Right lobe of liver (tissue), 6 donors: ENCODE results near the gene NARS2. TPM values are rescaled to one million over a fixed set of nuclear protein-coding genes. Genes with fewer than 3 reads are reported as not detected.
A peak's percentile ranks its signal among the peaks of the same experiment; 100 is the strongest.

Experiments
- ATAC-seq, 4 donors: fragments of 200-7000 bp; cut with Tn5 transposase; one replicate each; pipeline ENCODE4 v1.9.1; 2020; ENCODE audit warnings: mild to moderate bottlenecking in 4 of 4, moderate library complexity in 4 of 4
- DNase-seq, 3 donors: peaks; one replicate each; pipeline ENCODE4 v3.0.0-alpha.2; 2020
- H3K27ac ChIP-seq, 3 donors: fragments of 200-600 bp; one replicate each; pipeline ENCODE4 v1.8.0; 2022
- H3K27me3 ChIP-seq, 2 donors: fragments of 200-600 bp; one replicate each; pipeline ENCODE4 v1.8.0; 2022
- H3K36me3 ChIP-seq, 4 donors: fragments of 200-600 bp; sonication (generic) in 1 of 4; one replicate each; pipeline versions ENCODE4 v1.5.1 to v1.8.0; 2017 to 2022; ENCODE audit warnings: control low read depth in 1 of 4
- H3K4me1 ChIP-seq, 4 donors: fragments of 200-600 bp; sonication (generic) in 1 of 4; one replicate each; pipeline versions ENCODE4 v1.5.1 to v1.8.0; 2017 to 2022; ENCODE audit warnings: control low read depth in 1 of 4
- H3K4me3 ChIP-seq, 3 donors: fragments of 200-600 bp; one replicate each; pipeline ENCODE4 v1.8.0; 2022
- H3K9me3 ChIP-seq, 4 donors: fragments of 200-600 bp; sonication (generic) in 1 of 4; one replicate each; pipeline versions ENCODE4 v1.5.1 to v1.8.0; 2017 to 2022; ENCODE audit warnings: control low read depth in 1 of 4
- POLR2A ChIP-seq: fragments of 450-650 bp; IDR thresholded peaks from one replicate; pipeline ENCODE4 v1.6.1; 2017; ENCODE audit warnings: antibody characterized with exemption, mild to moderate bottlenecking
- WGBS: methylation state at CpG from one replicate; pipeline ENCODE4 v1.1.6; 2018; ENCODE audit warnings: low coverage, low lambda C conversion rate; ENCODE audit not compliant: insufficient coverage; ENCODE audit errors: missing lambda C conversion rate; 5-methylcytosine and 5-hydroxymethylcytosine counted together
- intact Hi-C, 2 donors: fragments of 100-400 bp; cut with DNase I; formaldehyde crosslinking; loops; one replicate each; pipeline versions ENCODE4 v1.11.2 to v1.14.1; 2022
- total RNA-seq, 6 experiments: library from RNA; depleted of rRNA in 2 of 6; stranded (reverse); fragments of >200 nt in 2 of 6; fragmentation: NEBNext Ultra II Directional in 3 of 6; extraction: Animal tissue kit (Norgen Biotek cat#: 25700) in 3 of 6; gene quantifications; one replicate each; pipeline versions ENCODE4 v1.1.0 to v1.2.4, GENCODE V29; 2016 to 2023
- TF ChIP-seq, protein P1 (sequence below), 4 donors: fragments of 200-600 bp in 3 of 4; fragments of 450-650 bp in 1 of 4; IDR thresholded peaks; one replicate each; pipeline versions ENCODE4 v1.5.1 to v1.8.0; 2016 to 2022; ENCODE audit warnings: antibody characterized with exemption in 4 of 4, mild to moderate bottlenecking in 2 of 4
- donor health status: DM: no; HTN: yes; CAD: no.
- donor health status: DM: no; HTN: no; CAD: no.
- donor health status: DM: no; HTN: no; CAD: no.
- donor health status: DM: no; HTN: yes; CAD: no.
- donor health status: DM: no; HTN: yes; CAD: no.

NARS2 gene
- total RNA-seq, 6 experiments from 2014 or later, result 11.5 to 17.4 (median 14.0) TPM

DNA sequence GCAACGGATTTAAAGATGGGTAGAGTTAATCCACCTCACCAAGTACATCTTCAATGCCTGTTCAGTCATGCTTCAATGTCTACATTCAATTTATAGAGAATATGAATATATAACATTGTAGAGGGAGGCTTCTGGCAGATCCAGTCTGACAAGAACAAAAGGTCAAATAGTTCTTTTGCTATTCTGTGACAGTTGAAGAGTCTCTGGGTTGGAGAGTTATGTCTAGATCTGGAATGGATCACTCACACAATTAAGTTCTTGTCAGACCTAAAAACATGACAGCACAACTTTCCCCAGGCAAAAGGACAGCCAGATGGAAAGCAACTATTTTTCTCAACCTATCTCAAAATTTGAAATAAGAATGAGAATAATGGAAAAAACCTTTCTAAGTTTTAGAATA lies 141.7 kb downstream of the NARS2 start:
- Histone ChIP-seq H3K9me3 (no peaks in the 10 kb centered on the region), H3K36me3 (no peaks in the 10 kb centered on the region), H3K27me3 (no peaks in the 10 kb centered on the region), H3K27ac (no peak overlapping the region), H3K4me1 (no peaks in the 10 kb centered on the region), H3K4me3 (no peak overlapping the region)
- DNase-seq, result no peak
- ATAC-seq, result no peak
- intact Hi-C loops, result no loop called here
- 87% methylated on average over 1 of the region's 1 CpG for WGBS
- TF ChIP-seq, protein P1, sequence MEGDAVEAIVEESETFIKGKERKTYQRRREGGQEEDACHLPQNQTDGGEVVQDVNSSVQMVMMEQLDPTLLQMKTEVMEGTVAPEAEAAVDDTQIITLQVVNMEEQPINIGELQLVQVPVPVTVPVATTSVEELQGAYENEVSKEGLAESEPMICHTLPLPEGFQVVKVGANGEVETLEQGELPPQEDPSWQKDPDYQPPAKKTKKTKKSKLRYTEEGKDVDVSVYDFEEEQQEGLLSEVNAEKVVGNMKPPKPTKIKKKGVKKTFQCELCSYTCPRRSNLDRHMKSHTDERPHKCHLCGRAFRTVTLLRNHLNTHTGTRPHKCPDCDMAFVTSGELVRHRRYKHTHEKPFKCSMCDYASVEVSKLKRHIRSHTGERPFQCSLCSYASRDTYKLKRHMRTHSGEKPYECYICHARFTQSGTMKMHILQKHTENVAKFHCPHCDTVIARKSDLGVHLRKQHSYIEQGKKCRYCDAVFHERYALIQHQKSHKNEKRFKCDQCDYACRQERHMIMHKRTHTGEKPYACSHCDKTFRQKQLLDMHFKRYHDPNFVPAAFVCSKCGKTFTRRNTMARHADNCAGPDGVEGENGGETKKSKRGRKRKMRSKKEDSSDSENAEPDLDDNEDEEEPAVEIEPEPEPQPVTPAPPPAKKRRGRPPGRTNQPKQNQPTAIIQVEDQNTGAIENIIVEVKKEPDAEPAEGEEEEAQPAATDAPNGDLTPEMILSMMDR (IDR thresholded peaks at IDR 0.05), result no peak
- TF ChIP-seq POLR2A, result no peak

DNA sequence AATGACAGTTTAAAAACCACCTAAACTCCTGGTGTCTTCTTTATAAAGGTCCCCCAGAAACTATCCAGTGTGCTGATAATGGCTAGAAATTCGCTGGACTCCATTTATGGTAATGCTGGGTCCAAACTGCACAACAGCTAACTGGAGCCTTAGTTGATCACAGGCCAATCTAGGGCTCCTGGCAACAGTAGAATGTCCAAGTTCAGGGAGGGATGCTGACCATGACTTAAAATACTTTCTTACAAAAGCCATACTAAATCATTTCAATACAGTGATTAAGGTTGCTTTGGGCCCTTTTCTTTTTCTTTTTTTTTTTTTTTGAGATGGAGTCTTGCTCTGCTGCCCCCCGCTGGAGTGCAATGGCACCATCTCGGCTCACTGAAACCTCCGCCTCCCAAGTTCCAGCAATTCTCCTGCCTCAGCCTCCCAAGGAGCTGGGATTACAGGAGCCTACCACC lies 142.6 kb downstream of the NARS2 start:
- Histone ChIP-seq H3K4me3 (no peak overlapping the region), H3K9me3 (no peaks in the 10 kb centered on the region), H3K27me3 (no peaks in the 10 kb centered on the region), H3K36me3 (no peaks in the 10 kb centered on the region), H3K4me1 (no peaks in the 10 kb centered on the region), H3K27ac (no peak overlapping the region)
- ATAC-seq (peak in 2 of 4 donors; percentile 52 to 56), DNase-seq (no peak)
- no peak for TF ChIP-seq POLR2A
- TF ChIP-seq, protein P1 (IDR thresholded peaks at IDR 0.05), result peak; percentile 17 to 51 (median 47)
- WGBS, result 93% methylated on average over 3 of the region's 4 CpGs
- intact Hi-C loops, result no loop called here

DNA sequence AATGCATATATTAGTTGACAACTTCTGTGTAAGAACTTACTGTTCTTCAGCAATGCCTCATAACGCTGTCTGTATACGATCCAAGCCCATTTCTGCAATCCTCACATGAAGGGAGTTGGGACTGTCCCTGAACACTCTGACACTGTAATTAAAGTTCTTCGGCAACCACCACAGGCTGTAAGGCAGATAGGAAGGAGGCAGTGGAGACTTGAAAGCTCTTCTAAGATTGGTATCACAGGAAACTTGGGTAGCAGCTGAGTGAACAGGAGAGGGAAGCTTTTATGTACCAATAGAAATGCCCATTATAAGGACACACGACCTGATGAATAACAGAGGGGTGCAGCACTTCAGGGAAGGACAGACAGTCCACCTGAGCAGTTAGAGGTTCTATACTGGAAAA lies 145.0 kb downstream of the NARS2 start:
- no peaks in the 10 kb centered on the region for H3K36me3 ChIP-seq
- WGBS, result 49% methylated on average over 4 of the region's 4 CpGs
- no peak overlapping the region for H3K27ac ChIP-seq
- ATAC-seq (no peak), DNase-seq (no peak)
- H3K9me3 ChIP-seq, result no peaks in the 10 kb centered on the region
- no peak overlapping the region for H3K4me3 ChIP-seq
- no peaks in the 10 kb centered on the region for H3K4me1 ChIP-seq
- no peak for TF ChIP-seq POLR2A
- TF ChIP-seq, protein P1 (IDR thresholded peaks at IDR 0.05), result no peak
- H3K27me3 ChIP-seq, result no peaks in the 10 kb centered on the region
- intact Hi-C loops, result no loop called here

DNA sequence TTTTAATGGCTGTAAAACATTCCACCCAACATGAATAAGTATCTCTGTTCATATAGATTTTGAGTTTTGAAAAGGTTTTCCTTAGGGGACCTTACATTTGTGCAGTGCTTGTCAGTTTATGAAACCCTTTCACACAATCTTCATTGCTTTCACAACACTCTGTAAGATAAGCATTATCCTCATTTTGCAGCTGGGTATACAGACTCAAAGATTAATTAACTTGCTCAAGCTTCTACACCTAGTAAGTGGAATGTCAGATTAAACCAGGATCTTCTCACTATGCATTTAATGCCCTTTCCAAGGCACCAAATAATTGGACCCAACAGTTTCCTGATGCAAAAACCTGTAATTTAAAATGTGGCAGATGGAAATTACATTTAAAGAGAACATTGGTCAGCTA lies 145.5 kb downstream of the NARS2 start:
- no peaks in the 10 kb centered on the region for H3K9me3 ChIP-seq
- ATAC-seq (no peak), DNase-seq (no peak)
- no peaks in the 10 kb centered on the region for H3K4me1 ChIP-seq
- TF ChIP-seq, protein P1 (IDR thresholded peaks at IDR 0.05), result no peak
- no peak for TF ChIP-seq POLR2A
- H3K36me3 ChIP-seq, result no peaks in the 10 kb centered on the region
- no peak overlapping the region for H3K4me3 ChIP-seq
- no peaks in the 10 kb centered on the region for H3K27me3 ChIP-seq
- intact Hi-C loops, result no loop called here
- no peak overlapping the region for H3K27ac ChIP-seq

DNA sequence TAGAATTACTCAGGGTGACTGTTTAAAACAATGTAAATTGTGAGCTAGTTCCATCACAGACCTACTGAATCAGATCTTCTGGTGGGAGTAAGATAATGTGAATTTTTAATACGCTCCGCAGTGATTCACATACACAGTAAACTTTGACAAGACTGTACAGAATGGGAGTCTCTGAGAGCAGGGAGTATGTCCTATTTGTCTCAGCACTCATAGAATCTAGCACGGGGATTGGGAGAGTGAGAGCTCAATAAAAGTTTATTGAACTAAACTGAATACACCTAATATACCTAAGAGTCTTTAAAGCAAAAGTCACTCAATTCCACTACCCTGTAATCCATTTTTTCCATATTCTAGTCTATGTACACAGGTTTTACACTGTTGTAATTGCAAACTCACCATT lies 145.9 kb downstream of the NARS2 start:
- DNase-seq (no peak), ATAC-seq (no peak)
- WGBS, result 84% methylated on average over 3 of the region's 3 CpGs
- Histone ChIP-seq H3K27me3 (no peaks in the 10 kb centered on the region), H3K27ac (no peak overlapping the region), H3K4me1 (no peaks in the 10 kb centered on the region), H3K36me3 (no peaks in the 10 kb centered on the region), H3K9me3 (no peaks in the 10 kb centered on the region), H3K4me3 (no peak overlapping the region)
- intact Hi-C loops, result no loop called here
- TF ChIP-seq POLR2A, result no peak
- TF ChIP-seq, protein P1 (IDR thresholded peaks at IDR 0.05), result no peak
